Ovary (tissue), 3 donors: ENCODE data around the gene SLC25A39.
"Not testable (repeated sequence)": the region's sequence is repeated elsewhere in the genome, so short reads cannot be mapped to it uniquely, and the experiment has no call there.

ENCODE experiments used
- CTCF ChIP-seq, 3 donors: fragments of 450-650 bp in 2 of 3; fragments of 200-600 bp in 1 of 3; IDR thresholded peaks; one replicate each; pipeline versions ENCODE4 v1.5.1 to v1.8.0; 2016 to 2022; ENCODE audit warnings: antibody characterized with exemption in 3 of 3, mild to moderate bottlenecking in 1 of 3
- EP300 ChIP-seq: sonication (generic); formaldehyde crosslinking; IDR thresholded peaks from one replicate; pipeline ENCODE4 v1.6.1; 2017; ENCODE audit warnings: antibody characterized with exemption
- POLR2A ChIP-seq: fragments of 450-650 bp; IDR thresholded peaks from one replicate; pipeline ENCODE4 v1.6.1; 2017; ENCODE audit warnings: antibody characterized with exemption, mild to moderate bottlenecking, moderate library complexity
- donor health status: DM: no; HTN: no; CAD: no.

DNA sequence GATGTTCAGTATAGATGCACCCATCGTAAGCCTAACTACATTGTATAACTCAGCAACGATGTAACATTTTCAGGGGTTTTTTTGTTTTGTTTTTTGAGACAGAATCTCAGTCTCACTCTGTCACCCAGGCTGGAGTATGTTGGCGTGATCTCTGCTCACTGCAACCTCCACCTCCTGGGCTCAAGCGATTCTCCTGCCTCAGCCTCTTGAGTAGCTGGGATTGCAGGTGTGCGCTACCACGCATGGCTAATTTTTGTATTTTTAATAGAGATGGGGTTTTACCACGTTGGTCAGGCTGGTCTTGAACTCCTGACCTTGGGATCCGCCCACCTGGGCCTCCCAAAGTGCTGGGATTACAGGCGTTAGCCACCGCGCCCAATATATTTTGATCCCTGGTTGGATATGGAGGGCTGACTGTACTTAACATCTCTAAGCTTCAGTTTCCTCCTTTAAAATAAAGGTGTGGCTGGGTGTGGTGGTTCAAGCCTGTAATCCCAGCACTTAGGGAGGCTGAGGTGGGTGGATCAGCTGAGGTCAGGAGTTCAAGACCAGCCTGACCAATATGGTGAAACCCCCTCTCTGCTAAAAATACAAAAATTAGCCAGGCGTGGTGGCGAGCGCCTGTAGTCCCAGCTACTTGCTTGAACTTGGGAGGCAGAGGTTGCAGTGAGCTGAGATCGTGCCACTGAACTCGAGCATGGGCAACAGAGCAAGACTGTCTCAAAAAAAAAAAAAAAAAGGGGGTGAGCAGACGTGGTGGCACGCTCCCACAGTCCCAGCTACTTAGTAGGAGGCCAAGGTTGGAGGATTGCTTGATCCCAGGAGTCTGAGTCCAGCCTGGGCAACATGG is 22.8 kb upstream of the SLC25A39 start:
- TF ChIP-seq CTCF (IDR thresholded peaks at IDR 0.05); POLR2A; EP300: not testable (repeated sequence)
